Measurements from ENCODE around the gene BAD. TPM values are rescaled to one million over a fixed set of nuclear protein-coding genes. Genes with fewer than 3 reads are reported as not detected.

The BAD gene
- total RNA-seq, 3 donors from 2014 or later (not counting 1 experiment from before 2014, with no cell fraction given), result 30.6 to 35.8 (median 31.6) TPM

- Mint-ChIP-seq H3K27ac (no peak overlapping the region), H3K27me3 (ENCODE audit: low read depth in 2 of 2) (no peaks in the 10 kb centered on the region), H3K36me3 (no peaks in the 10 kb centered on the region), H3K4me3 (no peak overlapping the region), H3K4me1 (peaks cover 0 to 9% of the 10 kb centered on the region in 2 donors), H3K9me3 (no peaks in the 10 kb centered on the region)
- Histone ChIP-seq H3K4me3 (ENCODE audit: low read length) (no peak overlapping the region), H3K27me3 (ENCODE audit: control insufficient read depth, insufficient read depth, low read length) (no peaks in the 10 kb centered on the region), H3K27ac (ENCODE audit: low read length) (no peak overlapping the region), H3K9me3 (ENCODE audit: control insufficient read depth, insufficient read depth, low read length) (no peaks in the 10 kb centered on the region), H3K36me3 (ENCODE audit: control insufficient read depth, insufficient read depth, low read length) (no peaks in the 10 kb centered on the region), H3K4me1 (ENCODE audit: control insufficient read depth, insufficient read depth, low read length) (peaks cover 1% of the 10 kb centered on the region)
- no peak for TF ChIP-seq CTCF (IDR thresholded peaks at IDR 0.05)
- ATAC-seq (no peak), DNase-seq (no peak)
- WGBS (ENCODE audit: insufficient coverage), result 96% methylated on average over 42 of the region's 42 CpGs
- intact Hi-C loops (cut with micrococcal nuclease), result no loop called here
Measured at GRCh38 chr11:64262271-64263002, 22.0 kb downstream of the BAD start.

- H3K27me3 Mint-ChIP-seq (ENCODE audit: low read depth in 2 of 2), result no peaks in the 10 kb centered on the region
- no peaks in the 10 kb centered on the region for H3K36me3 Mint-ChIP-seq
- H3K9me3 Mint-ChIP-seq, result no peaks in the 10 kb centered on the region
- H3K4me1 ChIP-seq (ENCODE audit: control insufficient read depth, insufficient read depth, low read length), result no peaks in the 10 kb centered on the region
- H3K27me3 ChIP-seq (ENCODE audit: control insufficient read depth, insufficient read depth, low read length), result no peaks in the 10 kb centered on the region
- no peak overlapping the region for H3K4me3 ChIP-seq (ENCODE audit: low read length)
- DNase-seq (no peak), ATAC-seq (no peak)
- no peak for TF ChIP-seq CTCF (IDR thresholded peaks at IDR 0.05)
- no peak overlapping the region for H3K27ac Mint-ChIP-seq
- intact Hi-C loops (cut with micrococcal nuclease), result no loop called here
- peaks cover 2% of the 10 kb centered on the region for H3K36me3 ChIP-seq (ENCODE audit: control insufficient read depth, insufficient read depth, low read length)
- H3K9me3 ChIP-seq (ENCODE audit: control insufficient read depth, insufficient read depth, low read length), result no peaks in the 10 kb centered on the region
- WGBS (ENCODE audit: insufficient coverage), result 95% methylated on average over 18 of the region's 18 CpGs
- no peak overlapping the region for H3K27ac ChIP-seq (ENCODE audit: low read length)
- H3K4me3 Mint-ChIP-seq, result no peak overlapping the region
- peaks cover 0 to 9% of the 10 kb centered on the region in 2 donors for H3K4me1 Mint-ChIP-seq
Measured at GRCh38 chr11:64261556-64262080, 22.8 kb downstream of the BAD start.

GRCh38 chr11:64260147-64260708 is 24.2 kb downstream of the BAD start:
- Histone ChIP-seq H3K4me1 (ENCODE audit: control insufficient read depth, insufficient read depth, low read length) (no peaks in the 10 kb centered on the region), H3K27ac (ENCODE audit: low read length) (no peak overlapping the region), H3K27me3 (ENCODE audit: control insufficient read depth, insufficient read depth, low read length) (no peaks in the 10 kb centered on the region), H3K9me3 (ENCODE audit: control insufficient read depth, insufficient read depth, low read length) (no peaks in the 10 kb centered on the region), H3K36me3 (ENCODE audit: control insufficient read depth, insufficient read depth, low read length) (peaks cover 6% of the 10 kb centered on the region), H3K4me3 (ENCODE audit: low read length) (no peak overlapping the region)
- intact Hi-C loops (cut with micrococcal nuclease), result no loop called here
- no peak for DNase-seq
- no peak for TF ChIP-seq CTCF (IDR thresholded peaks at IDR 0.05)
- Mint-ChIP-seq H3K4me1 (peaks cover 0 to 9% of the 10 kb centered on the region in 2 donors), H3K27ac (peak overlapping the region in 1 of 2 donors; percentile 37), H3K9me3 (no peaks in the 10 kb centered on the region), H3K27me3 (ENCODE audit: low read depth in 2 of 2) (no peaks in the 10 kb centered on the region), H3K4me3 (no peak overlapping the region), H3K36me3 (no peaks in the 10 kb centered on the region)
- no peak for ATAC-seq
- 90% methylated on average over 6 of the region's 6 CpGs for WGBS (ENCODE audit: insufficient coverage)

Data from natural killer cell (primary cell).